HCT116 (cell line): ENCODE data around the gene LCMT1. TPM values are rescaled to one million over a fixed set of nuclear protein-coding genes. Genes with fewer than 3 reads are reported as not detected.

Experiments used
- ATAC-seq: fragments of 200-7000 bp; cut with Tn5 transposase; 2 replicates; pipeline ENCODE4 v1.9.1; 2020; ENCODE audit warnings: mild to moderate bottlenecking, moderate library complexity
- BruUV-seq: library from RNA; stranded (reverse); fragments of 400-500 nt; replicated peaks from 2 replicates; lab custom pipeline; 2021; lab: Mats Ljungman, UMichigan
- CTCF ChIA-PET: fragments of 300-600 bp; sonication (Branson Sonifier 250); formaldehyde crosslinking; loops from one replicate; lab custom pipeline; 2021; ENCODE audit warnings: antibody characterized with exemption; lab: Charles Lee
- POLR2A ChIA-PET: fragments of 300-600, 350-600 bp; sonication (Branson Sonifier 250); formaldehyde crosslinking; loops from one replicate; lab custom pipeline; 2021; ENCODE audit warnings: antibody characterized with exemption; lab: Charles Lee
- RAD21 ChIA-PET, 2 experiments: fragments of 300-600 bp; sonication (Branson Sonifier 250); formaldehyde crosslinking; loops; one replicate each; lab custom pipeline; 2023; ENCODE audit warnings: low total read pairs in 2 of 2; ENCODE audit not compliant: uncharacterized antibody in 2 of 2, unreplicated experiment in 2 of 2, low non-redundant PET in 1 of 2; lab: Charles Lee
- DNase-seq: peaks from one replicate; pipeline ENCODE4 v3.0.0-alpha.2; 2010; ENCODE audit warnings: low read depth, low spot score
- H2AFZ ChIP-seq: fragments of 200-600 bp; shearing (Covaris generic), sonication (generic); 2 replicates; pipeline ENCODE4 v1.6.1; 2017; ENCODE audit warnings: low read depth, mixed run types, mixed read lengths, antibody characterized with exemption, low read length; ENCODE audit not compliant: poor library complexity, severe bottlenecking
- H3K27ac ChIP-seq: 2 replicates; pipeline ENCODE4 v1.5.1; 2012; ENCODE audit warnings: low read depth, low read length
- H3K27me3 ChIP-seq: fragments of 200-600 bp; sonication (generic); 2 replicates; pipeline ENCODE4 v1.6.1; 2016; ENCODE audit warnings: mixed run types, low read length, mixed read lengths; ENCODE audit not compliant: insufficient read depth
- H3K36me3 ChIP-seq, 2 experiments: fragments of 200-500 bp in 1 of 2; fragments of 200-600 bp in 1 of 2; sonication (Bioruptor generic) in 1 of 2; sonication (generic) in 1 of 2; 2 replicates each; pipeline versions ENCODE4 v1.5.1 to v1.6.1; 2014 to 2016; ENCODE audit warnings: low read length in 2 of 2, inconsistent platforms in 1 of 2, mixed read lengths in 1 of 2, mixed run types in 1 of 2; ENCODE audit not compliant: insufficient read depth in 2 of 2, control insufficient read depth in 1 of 2
- H3K4me1 ChIP-seq, 2 experiments: fragments of 200-600 bp in 1 of 2; sonication (generic) in 1 of 2; 2 replicates each; pipeline versions ENCODE4 v1.5.1 to v1.6.1; 2012 to 2017; ENCODE audit warnings: low read length in 2 of 2, inconsistent platforms in 1 of 2, mild to moderate bottlenecking in 1 of 2, mixed read lengths in 1 of 2, mixed run types in 1 of 2, moderate library complexity in 1 of 2; ENCODE audit not compliant: insufficient read depth in 2 of 2, control insufficient read depth in 1 of 2
- H3K4me2 ChIP-seq: fragments of 200-600 bp; sonication (generic); 2 replicates; pipeline ENCODE4 v1.6.1; 2017; ENCODE audit warnings: mixed run types, low read length, mixed read lengths
- H3K4me3 ChIP-seq, 2 experiments: fragments of 200-600 bp in 1 of 2; sonication (generic) in 1 of 2; replicated peaks in 1 of 2; 2 replicates each; pipeline ENCODE4 v1.5.1; 2011 to 2016; ENCODE audit warnings: low read length in 2 of 2, control low read depth in 1 of 2, low read depth in 1 of 2, mild to moderate bottlenecking in 1 of 2, mixed read lengths in 1 of 2, mixed run types in 1 of 2
- H3K79me2 ChIP-seq: fragments of 200-600 bp; sonication (generic); 2 replicates; pipeline ENCODE4 v1.6.1; 2017; ENCODE audit warnings: mild to moderate bottlenecking, mixed run types, low read length, moderate library complexity, mixed read lengths; ENCODE audit not compliant: insufficient read depth
- H3K9ac ChIP-seq: fragments of 200-600 bp; sonication (generic); 2 replicates; pipeline ENCODE4 v1.6.1; 2016; ENCODE audit warnings: low read length, mixed read lengths
- H3K9me2 ChIP-seq: fragments of 200-600 bp; sonication (generic), shearing (Covaris generic); 2 replicates; pipeline ENCODE4 v1.6.1; 2017; ENCODE audit warnings: mixed run types, mild to moderate bottlenecking, moderate library complexity; ENCODE audit not compliant: insufficient read depth
- H3K9me3 ChIP-seq, 2 experiments: fragments of 200-500 bp in 1 of 2; fragments of 200-600 bp in 1 of 2; sonication (Bioruptor generic) in 1 of 2; sonication (generic) in 1 of 2; 2 replicates each; pipeline ENCODE4 v1.6.1; 2014 to 2017; ENCODE audit warnings: low read length in 2 of 2, mixed read lengths in 2 of 2, inconsistent platforms in 1 of 2, low read depth in 1 of 2, mild to moderate bottlenecking in 1 of 2, mixed run types in 1 of 2, moderate library complexity in 1 of 2; ENCODE audit not compliant: control insufficient read depth in 1 of 2, insufficient read depth in 1 of 2
- H4K20me1 ChIP-seq: fragments of 200-600 bp; sonication (generic), shearing (Covaris generic); 2 replicates; pipeline ENCODE4 v1.6.1; 2017; ENCODE audit warnings: mixed run types, mild to moderate bottlenecking, moderate library complexity; ENCODE audit not compliant: insufficient read depth
- EGR1 ChIP-seq: IDR thresholded peaks from 2 replicates; pipeline ENCODE4 v1.6.1; 2012; ENCODE audit warnings: low read depth
- ELF1 ChIP-seq: IDR thresholded peaks from 2 replicates; pipeline ENCODE4 v1.6.1; 2012; ENCODE audit warnings: low read depth, borderline replicate concordance
- EZH2 ChIP-seq: fragments of 200-600 bp; sonication (generic); IDR thresholded peaks from 2 replicates; pipeline ENCODE4 v1.6.1; 2017; ENCODE audit warnings: antibody characterized with exemption, mixed run types
- EZH2phosphoT487 ChIP-seq: fragments of 200-600 bp; IDR thresholded peaks from 2 replicates; pipeline ENCODE4 v1.6.1; 2018; ENCODE audit warnings: antibody characterized with exemption, borderline replicate concordance
- POLR2A ChIP-seq: IDR thresholded peaks from 2 replicates; pipeline ENCODE4 v1.7.0; 2011; ENCODE audit warnings: borderline replicate concordance; ENCODE audit not compliant: insufficient read depth, insufficient read length; ENCODE audit errors: extremely low read depth
- POLR2AphosphoS5 ChIP-seq: IDR thresholded peaks from 2 replicates; pipeline ENCODE4 v1.6.1; 2011; ENCODE audit warnings: mild to moderate bottlenecking, low read depth, low read length, moderate library complexity
- SIN3A ChIP-seq: IDR thresholded peaks from 2 replicates; pipeline ENCODE4 v1.6.1; 2012; ENCODE audit warnings: low read depth
- SP1 ChIP-seq: IDR thresholded peaks from 2 replicates; pipeline ENCODE4 v1.6.1; 2012; ENCODE audit warnings: low read depth
- SRF ChIP-seq: IDR thresholded peaks from 2 replicates; pipeline ENCODE4 v1.6.1; 2012; ENCODE audit warnings: low read depth
- YY1 ChIP-seq: IDR thresholded peaks from 2 replicates; pipeline ENCODE4 v1.6.1; 2011; ENCODE audit warnings: low read length, low read depth, moderate library complexity, mild to moderate bottlenecking; ENCODE audit not compliant: insufficient replicate concordance; ENCODE audit errors: extremely low read depth
- ZBTB33 ChIP-seq: IDR thresholded peaks from 2 replicates; pipeline ENCODE4 v1.6.1; 2011; ENCODE audit warnings: mild to moderate bottlenecking, low read length, moderate library complexity; ENCODE audit not compliant: insufficient replicate concordance; ENCODE audit errors: extremely low read depth
- ZNF274 ChIP-seq: fragments of 200-500 bp; sonication (Bioruptor generic); IDR thresholded peaks from 2 replicates; pipeline ENCODE4 v1.6.1; 2014; ENCODE audit warnings: mild to moderate bottlenecking, low read depth, low read length, inconsistent platforms
- intact Hi-C: fragments of 100-400 bp; cut with micrococcal nuclease; formaldehyde crosslinking; loops from 2 replicates; pipeline ENCODE4 v1.10.0; 2022
- total RNA-seq: library from RNA; stranded (reverse); gene quantifications from one replicate; pipeline ENCODE4 v1.2.1, GENCODE V29; 2021; ENCODE audit not compliant: unreplicated experiment
- TF ChIP-seq, protein P1 (sequence below): IDR thresholded peaks from 2 replicates; pipeline ENCODE4 v1.6.1; 2012; ENCODE audit warnings: low read depth

The LCMT1 gene
- total RNA-seq, 1 experiment from 2014 or later = 52.4 TPM

- BruUV-seq = no TSS peak
- H3K9ac ChIP-seq = no peak overlapping the region
- H3K4me2 ChIP-seq = no peak overlapping the region
- no peaks in the 10 kb centered on the region for H3K27me3 ChIP-seq
- ChIA-PET CTCF (no interaction called here), POLR2A (no interaction called here), RAD21 (no interaction called here)
- H4K20me1 ChIP-seq = no peaks in the 10 kb centered on the region
- H3K9me3 ChIP-seq = no peaks in the 10 kb centered on the region
- no peaks in the 10 kb centered on the region for H3K36me3 ChIP-seq
- no peak overlapping the region for H3K27ac ChIP-seq
- ATAC-seq (no peak), DNase-seq (no peak)
- H3K79me2 ChIP-seq = no peaks in the 10 kb centered on the region
- no peak for TF ChIP-seq SIN3A
- no peak for TF ChIP-seq SRF
- no peak for TF ChIP-seq EGR1
- TF ChIP-seq YY1 = no peak
- TF ChIP-seq POLR2A = no peak
- TF ChIP-seq POLR2AphosphoS5 = no peak
- no peak for TF ChIP-seq SP1
- TF ChIP-seq, protein P1, sequence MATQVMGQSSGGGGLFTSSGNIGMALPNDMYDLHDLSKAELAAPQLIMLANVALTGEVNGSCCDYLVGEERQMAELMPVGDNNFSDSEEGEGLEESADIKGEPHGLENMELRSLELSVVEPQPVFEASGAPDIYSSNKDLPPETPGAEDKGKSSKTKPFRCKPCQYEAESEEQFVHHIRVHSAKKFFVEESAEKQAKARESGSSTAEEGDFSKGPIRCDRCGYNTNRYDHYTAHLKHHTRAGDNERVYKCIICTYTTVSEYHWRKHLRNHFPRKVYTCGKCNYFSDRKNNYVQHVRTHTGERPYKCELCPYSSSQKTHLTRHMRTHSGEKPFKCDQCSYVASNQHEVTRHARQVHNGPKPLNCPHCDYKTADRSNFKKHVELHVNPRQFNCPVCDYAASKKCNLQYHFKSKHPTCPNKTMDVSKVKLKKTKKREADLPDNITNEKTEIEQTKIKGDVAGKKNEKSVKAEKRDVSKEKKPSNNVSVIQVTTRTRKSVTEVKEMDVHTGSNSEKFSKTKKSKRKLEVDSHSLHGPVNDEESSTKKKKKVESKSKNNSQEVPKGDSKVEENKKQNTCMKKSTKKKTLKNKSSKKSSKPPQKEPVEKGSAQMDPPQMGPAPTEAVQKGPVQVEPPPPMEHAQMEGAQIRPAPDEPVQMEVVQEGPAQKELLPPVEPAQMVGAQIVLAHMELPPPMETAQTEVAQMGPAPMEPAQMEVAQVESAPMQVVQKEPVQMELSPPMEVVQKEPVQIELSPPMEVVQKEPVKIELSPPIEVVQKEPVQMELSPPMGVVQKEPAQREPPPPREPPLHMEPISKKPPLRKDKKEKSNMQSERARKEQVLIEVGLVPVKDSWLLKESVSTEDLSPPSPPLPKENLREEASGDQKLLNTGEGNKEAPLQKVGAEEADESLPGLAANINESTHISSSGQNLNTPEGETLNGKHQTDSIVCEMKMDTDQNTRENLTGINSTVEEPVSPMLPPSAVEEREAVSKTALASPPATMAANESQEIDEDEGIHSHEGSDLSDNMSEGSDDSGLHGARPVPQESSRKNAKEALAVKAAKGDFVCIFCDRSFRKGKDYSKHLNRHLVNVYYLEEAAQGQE = no peak
- TF ChIP-seq EZH2phosphoT487 = no peak
- TF ChIP-seq ZBTB33 = no peak
- TF ChIP-seq ELF1 = no peak
- no peak for TF ChIP-seq ZNF274
- TF ChIP-seq EZH2 = no peak
- intact Hi-C loops = no loop called here
- H3K4me1 ChIP-seq = no peaks in the 10 kb centered on the region
- no peak overlapping the region for H2AFZ ChIP-seq
- no peaks in the 10 kb centered on the region for H3K9me2 ChIP-seq
- no peak overlapping the region for H3K4me3 ChIP-seq
These were observed 101.1 kb downstream of the LCMT1 start for GRCh38 chr16:25212636-25213035.
